ENCODE results near the gene PRDM7.

GRCh38 chr16:90040152-90041023 is 36.7 kb downstream of the PRDM7 start:
- TF ChIP-seq, protein P1, sequence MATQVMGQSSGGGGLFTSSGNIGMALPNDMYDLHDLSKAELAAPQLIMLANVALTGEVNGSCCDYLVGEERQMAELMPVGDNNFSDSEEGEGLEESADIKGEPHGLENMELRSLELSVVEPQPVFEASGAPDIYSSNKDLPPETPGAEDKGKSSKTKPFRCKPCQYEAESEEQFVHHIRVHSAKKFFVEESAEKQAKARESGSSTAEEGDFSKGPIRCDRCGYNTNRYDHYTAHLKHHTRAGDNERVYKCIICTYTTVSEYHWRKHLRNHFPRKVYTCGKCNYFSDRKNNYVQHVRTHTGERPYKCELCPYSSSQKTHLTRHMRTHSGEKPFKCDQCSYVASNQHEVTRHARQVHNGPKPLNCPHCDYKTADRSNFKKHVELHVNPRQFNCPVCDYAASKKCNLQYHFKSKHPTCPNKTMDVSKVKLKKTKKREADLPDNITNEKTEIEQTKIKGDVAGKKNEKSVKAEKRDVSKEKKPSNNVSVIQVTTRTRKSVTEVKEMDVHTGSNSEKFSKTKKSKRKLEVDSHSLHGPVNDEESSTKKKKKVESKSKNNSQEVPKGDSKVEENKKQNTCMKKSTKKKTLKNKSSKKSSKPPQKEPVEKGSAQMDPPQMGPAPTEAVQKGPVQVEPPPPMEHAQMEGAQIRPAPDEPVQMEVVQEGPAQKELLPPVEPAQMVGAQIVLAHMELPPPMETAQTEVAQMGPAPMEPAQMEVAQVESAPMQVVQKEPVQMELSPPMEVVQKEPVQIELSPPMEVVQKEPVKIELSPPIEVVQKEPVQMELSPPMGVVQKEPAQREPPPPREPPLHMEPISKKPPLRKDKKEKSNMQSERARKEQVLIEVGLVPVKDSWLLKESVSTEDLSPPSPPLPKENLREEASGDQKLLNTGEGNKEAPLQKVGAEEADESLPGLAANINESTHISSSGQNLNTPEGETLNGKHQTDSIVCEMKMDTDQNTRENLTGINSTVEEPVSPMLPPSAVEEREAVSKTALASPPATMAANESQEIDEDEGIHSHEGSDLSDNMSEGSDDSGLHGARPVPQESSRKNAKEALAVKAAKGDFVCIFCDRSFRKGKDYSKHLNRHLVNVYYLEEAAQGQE (IDR thresholded peaks at IDR 0.05; ENCODE audit: insufficient read depth in 1 of 2, low read depth in 2 of 2, low read length in 2 of 2), result no peak
- no peak for TF ChIP-seq TAF1 (IDR thresholded peaks at IDR 0.05; ENCODE audit: borderline replicate concordance, insufficient read depth, low read length)
